TTC549 (cell line): Measurements from ENCODE around the gene CFAP58.

Experiments
- FAIRE-seq: peaks from 2 replicates; lab custom pipeline; 2012; peaks lifted over from hg19 to GRCh38; lab: Jason Lieb, UNC

The CFAP58 gene, protein sequence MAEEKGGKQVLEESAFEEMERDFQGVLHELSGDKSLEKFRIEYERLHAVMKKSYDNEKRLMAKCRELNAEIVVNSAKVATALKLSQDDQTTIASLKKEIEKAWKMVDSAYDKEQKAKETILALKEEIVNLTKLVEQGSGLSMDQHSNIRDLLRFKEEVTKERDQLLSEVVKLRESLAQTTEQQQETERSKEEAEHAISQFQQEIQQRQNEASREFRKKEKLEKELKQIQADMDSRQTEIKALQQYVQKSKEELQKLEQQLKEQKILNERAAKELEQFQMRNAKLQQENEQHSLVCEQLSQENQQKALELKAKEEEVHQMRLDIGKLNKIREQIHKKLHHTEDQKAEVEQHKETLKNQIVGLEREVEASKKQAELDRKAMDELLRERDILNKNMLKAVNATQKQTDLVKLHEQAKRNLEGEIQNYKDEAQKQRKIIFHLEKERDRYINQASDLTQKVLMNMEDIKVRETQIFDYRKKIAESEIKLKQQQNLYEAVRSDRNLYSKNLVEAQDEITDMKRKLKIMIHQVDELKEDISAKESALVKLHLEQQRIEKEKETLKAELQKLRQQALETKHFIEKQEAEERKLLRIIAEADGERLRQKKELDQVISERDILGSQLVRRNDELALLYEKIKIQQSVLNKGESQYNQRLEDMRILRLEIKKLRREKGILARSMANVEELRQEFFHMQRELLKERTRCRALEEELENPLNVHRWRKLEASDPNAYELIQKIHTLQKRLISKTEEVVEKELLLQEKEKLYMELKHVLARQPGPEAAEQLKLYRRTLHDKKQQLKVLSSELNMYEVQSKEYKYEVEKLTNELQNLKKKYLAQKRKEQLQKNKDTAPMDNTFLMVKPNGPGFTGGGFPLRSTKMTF

DNA sequence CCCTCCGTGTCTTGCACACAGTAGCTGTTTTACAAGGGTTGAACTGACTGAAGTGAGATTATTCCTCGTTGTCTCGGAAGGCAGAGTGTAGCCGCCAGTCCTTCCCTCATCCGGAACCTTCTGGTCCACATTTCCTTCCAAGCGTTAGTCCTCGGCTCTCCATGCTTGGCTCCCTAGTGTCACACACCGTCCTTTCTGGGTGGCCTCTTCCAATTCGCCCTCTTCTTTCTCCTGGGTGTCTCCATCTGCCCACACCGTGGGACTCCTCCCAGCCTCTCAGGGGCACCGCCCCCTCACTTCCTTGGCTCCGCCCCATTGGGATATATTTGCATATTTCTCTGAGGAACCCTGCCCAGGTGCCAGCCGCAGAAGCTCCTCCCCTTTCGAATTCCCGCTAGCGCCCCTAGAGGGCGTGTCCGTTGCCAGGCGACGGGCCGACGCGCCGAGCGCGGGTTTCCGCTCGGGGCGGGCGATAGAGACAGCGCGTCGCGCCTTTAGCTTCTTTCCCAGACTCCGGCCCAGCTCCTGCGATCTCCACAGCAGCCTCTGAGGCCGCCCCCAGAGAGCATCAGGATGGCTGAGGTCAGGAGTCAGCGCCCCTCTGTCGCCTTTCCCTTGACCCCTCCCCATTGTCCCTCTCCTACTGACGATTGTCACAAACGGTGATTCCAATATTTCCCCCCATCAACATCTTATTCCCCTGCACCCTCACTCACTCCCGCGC lies at the start of gene CFAP58:
CFAP58 (plus strand) TSS at position 509 of the 724 bp plus-strand sequence; CDS start at position 574, 65 bp downstream.
- no peak for FAIRE-seq

DNA sequence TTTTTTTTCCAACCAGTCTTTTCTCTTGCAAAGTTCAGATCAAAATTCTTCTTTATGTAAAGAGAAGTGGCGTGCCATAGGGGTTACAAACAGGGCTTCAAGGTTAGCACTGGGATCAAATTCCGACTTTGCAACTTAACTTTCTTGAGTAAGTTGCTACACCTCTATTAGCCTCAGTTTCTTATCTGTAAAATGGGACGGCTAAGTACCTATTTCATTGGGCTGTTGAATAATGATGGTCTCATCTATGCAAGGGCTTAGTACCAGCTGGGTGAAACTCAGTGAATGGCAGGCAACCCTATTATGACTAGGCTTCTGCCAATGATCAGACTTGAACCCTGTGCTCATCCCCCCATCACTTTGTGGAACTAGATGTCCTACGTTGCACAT lies 49.3 kb upstream of the CFAP58 start:
- FAIRE-seq: no peak

DNA sequence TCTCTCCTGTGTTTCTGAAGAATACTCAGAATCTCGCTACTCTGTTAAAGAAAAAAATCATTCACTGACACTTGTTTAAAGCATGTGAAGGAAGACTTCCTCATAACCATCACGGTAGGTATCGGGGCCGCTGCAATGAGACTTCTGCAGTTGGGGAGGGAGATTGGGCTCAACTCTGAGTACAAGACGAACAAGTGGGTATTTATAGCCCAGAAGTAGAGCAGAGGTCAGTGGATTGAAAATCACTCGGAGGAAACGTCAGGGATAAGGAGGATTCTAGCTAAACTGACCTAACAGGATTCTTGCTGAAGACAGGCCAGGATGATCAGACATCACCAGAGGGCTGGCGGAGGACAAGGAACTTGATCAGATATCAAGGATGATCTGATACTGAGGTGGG lies 48.7 kb upstream of the CFAP58 start:
- no peak for FAIRE-seq

DNA sequence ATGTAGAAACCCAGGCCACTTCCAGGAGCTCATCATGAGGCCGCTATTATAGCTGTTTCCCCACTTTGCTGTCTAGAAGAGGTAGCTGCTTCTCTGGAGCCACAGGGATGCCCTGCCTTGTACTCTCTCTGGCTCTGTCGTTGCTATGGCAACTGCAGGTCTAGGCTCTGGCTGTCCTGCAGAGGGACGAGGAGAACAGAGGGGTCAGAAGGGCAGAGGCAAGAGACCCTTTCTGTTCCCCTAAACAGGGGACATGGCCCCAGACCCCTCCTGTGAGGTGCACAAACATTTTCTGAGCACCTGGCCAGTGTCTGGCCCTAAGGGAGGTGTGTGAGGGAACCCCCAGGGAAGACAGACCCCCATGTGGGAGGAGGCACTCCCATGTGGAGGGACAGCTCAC lies 46.7 kb upstream of the CFAP58 start:
- no peak for FAIRE-seq

DNA sequence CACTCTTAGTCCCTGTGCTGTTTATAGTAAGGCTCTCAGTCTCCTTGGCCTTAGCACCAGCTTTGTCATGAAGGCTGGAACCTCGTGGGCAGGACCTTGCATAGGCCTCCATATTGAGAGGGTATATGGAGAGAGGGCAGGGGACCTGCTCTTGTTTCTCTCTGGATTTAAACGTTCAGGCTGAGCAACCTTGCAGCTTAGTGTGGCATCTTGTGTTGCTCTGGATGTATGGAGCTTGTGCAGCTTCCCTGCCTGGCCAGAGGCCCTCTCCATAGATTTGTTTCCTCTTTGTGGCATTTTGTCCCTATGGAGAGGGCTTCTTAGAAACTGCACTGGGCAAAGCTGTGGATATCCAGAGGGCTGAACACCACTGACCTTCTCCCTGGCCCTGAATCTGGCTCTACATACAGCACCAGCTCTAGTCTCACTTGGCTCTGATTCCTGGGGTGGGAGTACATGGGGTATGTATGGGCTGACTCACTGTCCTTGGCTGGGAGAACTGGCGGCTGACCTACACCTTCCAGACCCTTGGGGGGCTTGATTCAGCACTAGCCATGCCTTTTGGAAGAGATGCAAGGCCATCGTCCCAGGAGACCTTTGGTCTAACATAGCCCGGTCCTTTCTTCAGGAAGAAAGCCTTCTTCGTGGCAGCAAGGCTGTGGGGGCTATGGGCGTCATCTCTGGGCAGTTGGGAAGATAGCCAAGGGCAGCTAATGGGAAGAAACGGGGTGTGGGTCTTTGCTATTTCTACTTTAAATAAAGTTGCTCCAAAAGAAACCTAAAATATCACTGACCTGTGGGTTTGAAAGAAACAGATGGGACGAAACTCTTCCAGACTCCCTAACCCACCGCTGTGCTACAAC lies 45.8 kb upstream of the CFAP58 start:
- no peak for FAIRE-seq

DNA sequence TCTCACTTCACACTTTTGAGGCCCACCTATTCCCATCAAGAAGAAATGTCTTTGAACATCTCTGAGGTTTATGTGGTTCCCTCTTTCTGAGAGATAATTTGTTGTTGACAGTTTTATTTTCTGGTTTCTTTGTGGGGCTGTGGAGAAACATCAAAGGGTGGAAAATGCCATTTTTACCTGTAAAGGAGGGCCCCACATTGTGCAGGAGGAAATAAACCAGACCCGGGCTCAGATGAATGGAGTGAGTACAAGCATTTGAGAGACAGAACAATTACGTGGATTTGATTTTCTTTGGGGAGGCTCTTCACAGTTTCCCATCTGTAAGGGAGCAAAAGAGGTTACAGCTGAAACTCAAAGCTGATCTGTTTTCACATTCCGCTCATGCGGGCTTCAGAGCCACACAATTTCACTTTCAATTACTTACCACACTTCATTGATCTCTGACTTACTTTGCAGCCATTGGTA lies 45.2 kb upstream of the CFAP58 start:
- no peak for FAIRE-seq

DNA sequence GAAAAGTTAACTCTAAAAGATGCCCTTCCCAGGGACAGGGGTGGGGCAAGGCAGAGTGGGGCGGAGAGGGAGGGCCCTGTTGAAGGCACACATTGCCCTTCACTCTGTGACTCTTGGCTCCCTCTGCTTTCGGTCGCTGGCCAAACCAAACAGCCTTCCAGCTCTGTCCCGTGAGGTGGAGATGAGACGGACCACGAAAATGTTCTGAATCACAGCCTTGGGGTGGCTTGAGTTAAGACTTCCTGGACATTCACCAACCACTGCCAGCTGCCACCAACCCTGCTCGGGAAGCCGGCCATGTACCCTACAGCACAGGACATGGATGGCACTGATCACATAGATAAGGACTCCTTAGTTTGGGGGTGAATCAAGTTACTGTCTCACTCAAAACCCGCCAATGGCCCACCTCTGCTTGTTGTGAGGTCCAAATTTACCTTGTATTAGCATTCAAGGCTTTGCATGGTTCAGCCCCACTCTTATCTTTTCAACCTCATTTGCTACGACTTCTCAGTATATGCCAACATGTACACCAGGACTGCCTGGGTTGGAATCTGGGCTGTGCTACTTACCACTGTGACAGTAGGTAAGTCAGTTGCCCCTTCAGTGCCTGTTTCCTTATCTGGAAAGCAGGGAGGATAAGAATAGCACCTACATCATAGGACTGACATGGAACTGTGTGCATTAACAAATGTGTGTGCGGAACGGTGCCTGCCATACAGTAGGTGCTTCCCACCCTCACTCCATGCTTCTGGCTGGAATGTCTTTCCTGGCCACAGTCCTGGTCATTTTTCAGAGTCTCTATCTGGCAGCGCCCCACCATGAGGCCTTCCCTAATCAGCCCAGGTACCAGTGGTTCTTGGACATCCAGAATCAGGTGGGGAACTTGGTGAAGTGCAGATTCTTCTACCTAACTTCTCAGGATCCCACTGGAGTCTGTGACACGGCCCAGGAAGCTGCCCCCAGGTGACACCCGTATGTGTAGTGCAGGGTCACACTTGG lies 43.4 kb upstream of the CFAP58 start:
- no peak for FAIRE-seq

DNA sequence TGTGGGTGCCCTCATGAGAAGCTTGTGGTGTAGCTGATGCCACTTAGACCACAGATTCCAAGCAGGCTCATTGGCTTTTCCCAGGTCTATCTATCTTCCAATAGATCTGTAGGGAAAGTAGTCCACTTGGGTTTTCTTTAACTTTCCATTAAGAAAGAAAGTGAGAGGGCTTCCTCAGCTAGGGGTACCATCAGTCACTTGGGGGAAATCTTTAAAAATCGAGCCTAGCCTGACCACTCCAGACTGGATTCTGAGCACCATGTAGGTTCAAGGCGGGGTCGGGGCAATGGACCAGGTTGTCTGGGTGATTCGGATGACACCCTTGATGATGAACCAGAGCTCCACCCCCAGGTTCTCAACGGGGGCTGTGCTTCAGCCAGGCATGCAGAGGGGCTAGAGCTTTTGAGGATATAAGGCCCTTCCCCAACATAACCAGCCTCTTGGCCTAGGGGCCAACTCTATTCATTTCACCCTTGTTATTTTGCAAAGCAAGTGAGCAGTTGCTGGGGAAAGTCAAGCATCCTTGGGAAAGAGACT lies 42.4 kb upstream of the CFAP58 start:
- no peak for FAIRE-seq

DNA sequence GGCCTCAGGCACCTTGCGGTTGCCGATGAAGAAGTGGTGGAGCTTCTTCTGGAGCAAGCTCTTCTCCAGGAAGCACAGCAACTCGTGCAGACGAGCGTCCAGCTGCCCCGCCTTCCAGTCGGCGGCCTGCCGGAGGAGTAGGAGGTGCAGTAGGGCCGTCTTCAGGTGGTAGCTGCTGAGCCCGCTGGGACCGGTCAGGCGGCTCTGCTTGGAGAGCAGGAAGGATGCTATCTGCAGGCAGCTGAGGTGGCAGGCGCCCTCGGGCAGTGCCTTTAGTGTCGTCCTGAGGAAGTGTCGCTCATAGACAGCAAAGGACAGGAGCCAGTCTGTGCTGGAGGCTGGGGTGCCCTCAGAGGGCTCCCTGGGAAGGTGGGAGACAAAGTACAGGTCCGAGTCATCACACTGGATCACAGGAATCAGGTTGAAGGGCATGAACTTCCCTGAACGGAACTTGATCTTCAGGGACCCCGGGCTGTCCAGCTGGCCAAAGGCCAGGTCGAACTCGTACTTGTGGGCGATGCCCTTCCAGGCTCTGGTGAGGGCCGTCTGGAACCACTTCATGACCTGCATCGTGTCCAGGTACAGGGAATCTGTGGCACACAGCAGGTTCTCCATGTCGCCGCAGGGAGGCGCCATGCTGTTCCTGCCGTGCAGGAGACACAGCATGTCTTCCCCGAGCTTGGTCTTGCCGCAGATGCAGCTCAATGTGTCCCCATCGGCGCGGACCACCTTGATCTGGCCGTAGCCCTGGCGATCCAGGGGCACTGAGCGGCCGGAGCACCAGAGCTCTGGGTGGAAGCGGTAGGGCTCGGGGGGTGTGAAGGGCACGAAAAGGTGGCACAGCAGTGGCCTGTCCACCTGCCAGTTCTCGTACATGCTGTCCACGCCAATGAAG lies 38.8 kb upstream of the CFAP58 start:
- FAIRE-seq: no peak

DNA sequence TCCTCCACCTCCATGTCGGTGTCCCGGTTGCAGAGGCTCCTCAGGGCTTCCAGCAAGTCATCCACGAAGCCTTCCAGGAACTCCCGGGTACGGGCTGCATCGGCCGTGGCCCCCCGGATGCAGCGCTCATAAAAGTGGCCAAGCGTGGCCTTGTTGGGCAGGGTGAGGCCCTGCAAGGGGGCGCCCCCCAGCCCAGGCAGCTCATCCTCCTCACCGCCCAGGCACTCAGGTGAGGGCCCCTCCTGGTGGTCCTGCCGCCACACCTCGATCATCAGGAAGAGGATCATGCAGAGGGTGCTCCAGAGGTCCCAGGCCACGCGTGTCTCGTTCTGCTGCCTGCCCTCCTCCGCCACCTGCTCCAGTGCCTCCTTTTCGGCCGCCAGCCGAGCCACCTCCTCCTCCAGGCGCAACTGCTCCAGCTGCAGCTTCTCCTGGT lies 38.1 kb upstream of the CFAP58 start:
- FAIRE-seq: no peak

DNA sequence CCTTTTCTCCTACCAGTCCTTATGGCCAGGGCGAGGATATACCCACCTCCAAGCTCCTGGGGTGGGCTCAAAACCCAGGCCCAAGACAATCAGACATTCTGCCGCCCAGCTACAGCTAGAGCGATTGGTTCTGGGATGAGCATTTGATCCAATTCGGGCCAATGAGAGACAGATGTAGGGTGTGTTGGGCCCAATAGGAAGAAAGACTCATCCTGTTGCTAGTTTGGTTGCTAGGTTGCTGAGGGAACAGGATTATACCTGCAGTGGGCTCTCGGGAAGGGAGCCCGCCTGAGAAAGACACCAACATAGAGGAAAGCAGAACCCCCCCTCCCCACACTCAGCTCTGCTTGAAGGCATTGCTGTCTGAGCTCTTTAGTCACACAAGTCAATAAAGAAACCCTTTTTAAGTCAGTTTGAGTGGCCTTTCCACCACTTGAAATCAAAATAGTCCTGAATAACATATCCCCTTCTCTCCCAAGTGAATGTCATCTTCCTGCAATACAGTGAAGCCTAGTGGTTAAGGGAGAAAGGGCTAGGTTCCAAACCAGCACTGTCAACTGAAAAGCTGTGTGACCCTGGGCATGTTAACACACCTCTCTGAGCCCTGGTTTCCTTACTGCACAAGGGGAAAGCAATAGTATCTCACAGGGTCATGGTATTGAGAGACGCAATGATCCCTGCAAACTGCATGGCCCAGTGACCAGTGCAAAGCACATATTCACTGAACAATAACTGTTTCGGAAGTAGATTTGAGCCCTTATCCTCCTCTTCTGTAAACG lies 37.1 kb upstream of the CFAP58 start:
- FAIRE-seq: no peak

DNA sequence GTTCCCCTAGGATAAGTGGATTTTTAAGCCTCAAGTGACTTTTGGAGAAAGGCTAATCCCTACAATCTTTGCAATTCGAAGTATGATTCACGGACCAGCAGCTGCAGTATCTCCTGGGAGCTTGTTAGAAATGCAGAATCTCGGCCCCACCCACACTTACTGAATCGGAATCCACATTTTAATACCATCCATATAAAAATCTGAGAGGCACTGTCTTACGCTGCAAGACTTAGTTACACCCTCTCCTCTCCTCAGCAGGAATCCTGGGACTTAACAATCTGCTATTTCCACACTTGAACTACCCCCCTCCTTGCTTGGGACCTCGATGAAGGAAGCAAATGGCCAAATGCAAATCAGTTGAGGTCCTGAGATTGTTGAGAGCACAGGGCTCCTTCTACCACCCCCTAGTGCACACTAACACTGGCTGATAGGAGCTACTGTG lies 36.3 kb upstream of the CFAP58 start:
- no peak for FAIRE-seq

DNA sequence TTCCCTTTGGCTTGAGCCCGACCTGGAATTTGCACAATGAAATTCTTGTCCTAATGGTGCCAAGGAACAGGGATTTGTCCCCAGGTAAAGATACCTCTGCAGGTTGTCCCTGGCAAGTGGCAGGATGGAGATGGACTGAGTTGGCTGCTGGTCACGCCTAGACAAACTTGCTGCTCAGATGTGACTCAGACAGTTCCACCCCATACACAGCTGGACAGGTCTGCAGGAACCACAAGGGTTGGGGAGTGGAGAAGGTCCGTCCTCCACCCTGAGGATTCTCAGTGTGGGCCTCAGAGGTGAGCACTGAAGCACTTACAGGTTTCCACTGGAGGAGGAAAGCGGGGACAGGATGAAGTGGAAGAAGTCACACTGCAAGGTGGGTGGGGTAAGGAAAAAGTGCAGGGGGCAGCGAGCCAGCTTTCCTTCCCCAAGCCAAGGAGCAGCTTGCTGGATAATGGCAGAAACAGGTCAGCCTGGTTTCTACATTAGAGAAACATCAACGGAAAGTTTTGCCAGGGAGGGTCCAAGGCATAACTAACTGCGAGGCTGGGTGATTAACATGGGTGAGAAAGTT lies 35.8 kb upstream of the CFAP58 start:
- no peak for FAIRE-seq

DNA sequence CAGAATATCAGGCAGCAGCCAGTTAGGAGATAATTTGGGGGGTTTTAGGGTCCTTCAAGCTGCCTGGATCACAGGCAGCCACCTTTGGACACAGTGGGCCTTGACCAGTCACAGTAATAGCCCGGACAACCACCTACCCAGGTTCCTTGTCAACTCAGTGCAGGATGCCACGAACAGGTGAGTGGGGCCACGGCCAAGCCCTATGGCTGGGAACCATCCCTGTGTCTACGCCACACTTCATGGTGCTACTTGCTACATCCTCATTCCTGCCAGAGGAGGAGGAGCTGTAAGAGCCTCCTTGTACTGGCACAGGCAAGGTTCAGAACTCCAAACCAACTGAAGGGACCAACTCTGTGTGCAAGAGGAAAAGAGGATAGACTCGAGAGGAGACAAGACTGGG lies 35.3 kb upstream of the CFAP58 start:
- FAIRE-seq: no peak

DNA sequence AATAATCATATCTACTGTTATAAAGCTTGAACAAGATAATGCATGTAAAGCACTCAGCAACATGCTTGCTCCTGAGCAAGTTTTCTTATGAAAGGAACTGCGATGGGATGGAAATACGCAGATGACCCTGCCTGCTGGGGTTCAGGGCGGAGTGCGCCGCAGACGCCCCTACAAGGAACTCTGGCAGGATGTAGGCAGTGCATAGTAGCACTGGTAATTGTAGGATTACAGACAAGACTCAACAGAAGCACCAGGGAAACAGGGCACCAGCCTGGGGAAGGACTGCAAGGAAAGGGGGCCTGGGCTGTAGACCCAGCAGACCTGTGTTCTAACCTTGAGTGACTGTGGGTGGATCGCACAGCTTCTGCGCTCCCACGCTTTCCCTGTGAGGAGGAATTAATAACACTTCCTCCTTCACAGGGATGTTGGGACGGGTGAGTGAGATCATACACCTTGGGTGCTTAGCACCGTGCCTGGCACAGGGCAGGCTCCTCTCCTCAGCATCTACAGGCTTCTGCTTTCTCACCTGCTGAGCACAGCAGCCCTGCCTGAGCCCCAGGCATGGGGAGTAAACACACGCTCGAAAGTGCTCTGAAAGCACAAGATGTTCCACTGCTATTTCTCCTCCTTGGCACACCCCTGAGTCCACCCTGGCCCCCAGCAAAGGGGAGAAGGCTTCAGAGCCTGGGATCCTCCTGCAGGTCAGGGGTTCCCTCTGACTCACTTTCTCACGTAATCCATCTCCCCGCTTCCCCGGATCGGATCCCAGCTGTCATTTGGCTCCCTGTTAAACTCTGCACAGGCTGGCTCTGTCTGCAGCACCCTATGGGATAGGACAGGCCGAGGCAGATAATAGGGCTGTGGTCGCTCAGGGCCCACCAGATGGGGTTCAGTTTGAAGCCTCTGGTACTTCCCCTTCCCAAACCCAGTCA lies 34.6 kb upstream of the CFAP58 start:
- FAIRE-seq: no peak

DNA sequence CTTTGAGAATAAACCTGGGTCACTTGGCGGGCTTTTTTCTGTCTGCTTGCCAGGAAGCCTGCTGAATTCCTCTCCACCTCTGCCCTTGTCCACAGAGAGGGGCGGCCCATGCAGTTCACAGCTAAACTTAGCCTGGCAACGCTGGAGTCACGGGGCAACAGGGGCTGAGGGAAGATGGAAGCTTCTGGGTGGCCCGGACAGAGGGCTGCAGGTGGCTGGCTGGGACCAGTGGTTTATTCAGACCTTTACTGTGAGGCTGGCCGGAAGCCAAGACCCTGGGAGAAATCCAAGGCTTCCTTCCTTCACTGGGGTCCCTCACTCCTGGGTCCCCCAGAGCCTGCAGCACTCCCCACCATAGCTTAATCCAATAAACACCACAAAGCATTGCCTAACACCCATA lies 32.4 kb upstream of the CFAP58 start:
- no peak for FAIRE-seq
